Peyer's patch (tissue), 4 donors: ENCODE data around the gene RNF5.
"Not testable (repeated sequence)": the region's sequence is repeated elsewhere in the genome, so short reads cannot be mapped to it uniquely, and the experiment has no call there.

Source experiments
- CTCF ChIP-seq, 6 experiments: fragments of 450-650 bp in 4 of 6; fragments of 200-600 bp in 2 of 6; sonication (generic) in 1 of 6; IDR thresholded peaks; one replicate each; pipeline ENCODE4 v1.5.1; 2017 to 2019; ENCODE audit warnings: antibody characterized with exemption in 6 of 6, mild to moderate bottlenecking in 3 of 6, moderate library complexity in 1 of 6
- POLR2A ChIP-seq, 2 donors: fragments of 450-650 bp; IDR thresholded peaks; one replicate each; pipeline ENCODE4 v1.5.1; 2017; ENCODE audit warnings: antibody characterized with exemption in 2 of 2, mild to moderate bottlenecking in 2 of 2, moderate library complexity in 2 of 2

DNA sequence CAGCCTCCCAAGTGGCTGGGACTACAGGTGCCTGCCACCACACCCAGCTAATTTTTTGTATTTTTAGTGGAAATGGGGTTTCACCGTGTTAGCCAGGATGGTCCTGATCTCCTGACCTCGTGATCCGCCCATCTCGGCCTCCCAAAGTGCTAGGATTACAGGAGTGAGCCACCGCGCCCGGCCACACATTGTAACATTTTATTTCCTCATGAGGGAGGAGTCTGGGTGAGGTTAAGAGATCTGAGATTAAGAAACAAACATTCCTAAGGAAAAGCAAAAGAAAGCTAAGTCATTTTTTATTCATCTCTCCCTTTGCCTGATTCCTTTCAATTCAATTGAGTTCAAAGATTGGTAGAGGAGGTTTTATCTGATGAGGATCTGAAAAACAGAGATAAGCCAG, 34.0 kb upstream of the RNF5 start:
- not testable (repeated sequence) for TF ChIP-seq CTCF, POLR2A (IDR thresholded peaks at IDR 0.05)
